Brain pericyte (primary cell): ENCODE results near the gene DSP.
A peak's percentile ranks its signal among the peaks of the same experiment; 100 is the strongest.

ENCODE experiments used
- DNase-seq: peaks from one replicate; pipeline ENCODE4 v3.0.0-alpha.2; 2012; ENCODE audit warnings: low read depth, low spot score

The DSP gene

GRCh38 chr6:7559651-7560385 is 18.3 kb downstream of the DSP start:
- DNase-seq = no peak

DNA sequence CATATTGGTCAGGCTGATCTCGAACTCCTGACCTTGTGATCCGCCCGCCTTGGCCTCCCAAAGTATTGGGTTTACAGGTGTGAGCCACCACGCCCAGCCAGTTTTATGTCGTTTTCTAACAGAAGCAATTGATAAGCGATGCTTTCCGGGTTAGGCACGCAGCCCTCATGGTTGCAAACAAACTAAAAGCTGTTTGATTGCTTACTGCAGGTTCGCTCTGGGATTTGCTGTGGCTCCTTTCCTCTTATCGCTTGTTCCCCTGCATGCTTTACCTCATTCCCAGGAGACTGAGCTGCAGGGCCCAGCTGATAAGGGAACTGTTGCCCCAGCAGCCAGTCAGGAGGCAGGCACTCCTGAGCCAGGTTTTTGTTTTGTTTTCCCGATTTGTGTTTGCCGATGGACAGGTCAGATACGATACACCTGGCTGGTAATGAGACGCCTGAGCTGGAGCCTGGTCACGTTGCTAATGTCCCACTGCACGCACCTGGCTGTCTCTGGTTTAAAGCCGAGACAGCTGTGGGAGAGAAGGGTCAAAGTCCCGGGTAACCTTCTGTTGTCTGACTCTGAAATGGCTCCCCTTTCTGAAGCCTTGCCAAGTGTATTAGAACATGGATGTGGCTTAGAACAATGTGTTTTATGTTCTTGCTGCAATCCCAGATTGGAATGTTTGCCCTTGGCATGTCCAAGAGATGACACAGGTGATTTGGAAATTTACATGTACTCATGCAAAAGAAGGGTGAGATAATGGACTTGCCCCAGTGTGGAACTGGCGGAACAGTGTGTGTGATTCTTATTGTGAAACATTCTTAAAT is 19.9 kb downstream of the DSP start:
- DNase-seq = no peak

GRCh38 chr6:7562769-7563168 is 21.3 kb downstream of the DSP start:
- DNase-seq = no peak

DNA sequence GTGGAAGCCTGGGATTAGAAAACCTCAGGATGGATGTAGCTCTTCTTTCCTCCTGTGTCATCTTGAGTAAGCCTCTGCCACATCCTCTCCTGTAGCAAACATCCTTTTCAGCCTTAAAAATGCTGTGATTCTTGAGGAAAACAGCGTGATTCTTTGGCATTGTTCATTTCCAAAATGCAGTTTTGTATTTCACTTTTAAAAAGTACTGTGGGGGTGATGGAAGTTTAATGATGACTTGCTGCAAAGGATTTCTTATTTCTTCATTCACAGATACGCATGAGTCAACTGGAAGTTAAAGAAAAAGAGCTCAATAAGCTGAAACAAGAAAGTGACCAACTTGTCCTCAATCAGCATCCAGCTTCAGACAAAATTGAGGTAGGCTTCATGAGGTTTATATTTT is 24.6 kb downstream of the DSP start:
- no peak for DNase-seq

- no peak for DNase-seq
Observed at GRCh38 chr6:7566617-7567173, 25.2 kb downstream of the DSP start.

DNA sequence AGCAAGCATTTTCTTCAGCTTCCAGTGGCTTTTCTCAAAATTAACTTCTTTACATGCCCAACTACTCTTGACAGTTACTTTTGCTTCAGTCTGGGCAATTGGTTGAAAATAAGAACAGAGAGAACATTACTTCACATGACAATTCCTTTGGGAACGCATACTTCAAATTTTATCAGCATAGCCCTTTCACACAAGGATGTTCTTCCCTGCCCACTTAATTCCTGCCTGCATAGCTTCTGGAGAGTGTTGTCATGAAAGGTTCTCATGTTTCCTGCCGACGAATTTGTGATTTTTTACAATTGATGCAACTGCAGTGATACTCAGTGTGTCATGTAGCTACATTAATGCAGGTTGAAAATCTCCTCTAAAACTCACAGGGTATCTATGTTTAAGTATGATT is 26.6 kb downstream of the DSP start:
- no peak for DNase-seq

DNA sequence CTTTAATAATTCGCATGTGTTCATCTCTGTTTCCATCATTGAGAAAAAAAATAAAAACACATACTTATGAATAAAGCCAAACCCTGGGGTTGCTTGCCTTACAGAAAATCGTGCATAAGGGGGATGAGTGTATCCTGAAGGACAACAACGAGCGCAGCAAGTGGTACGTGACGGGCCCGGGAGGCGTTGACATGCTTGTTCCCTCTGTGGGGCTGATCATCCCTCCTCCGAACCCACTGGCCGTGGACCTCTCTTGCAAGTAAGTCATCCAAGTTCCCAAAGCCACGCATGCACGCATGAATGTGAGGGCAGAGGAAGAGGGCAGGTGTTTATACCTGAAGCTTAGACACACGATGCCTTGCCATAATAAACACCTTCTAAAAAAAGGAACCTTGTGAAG is 27.6 kb downstream of the DSP start:
- DNase-seq = no peak

DNA sequence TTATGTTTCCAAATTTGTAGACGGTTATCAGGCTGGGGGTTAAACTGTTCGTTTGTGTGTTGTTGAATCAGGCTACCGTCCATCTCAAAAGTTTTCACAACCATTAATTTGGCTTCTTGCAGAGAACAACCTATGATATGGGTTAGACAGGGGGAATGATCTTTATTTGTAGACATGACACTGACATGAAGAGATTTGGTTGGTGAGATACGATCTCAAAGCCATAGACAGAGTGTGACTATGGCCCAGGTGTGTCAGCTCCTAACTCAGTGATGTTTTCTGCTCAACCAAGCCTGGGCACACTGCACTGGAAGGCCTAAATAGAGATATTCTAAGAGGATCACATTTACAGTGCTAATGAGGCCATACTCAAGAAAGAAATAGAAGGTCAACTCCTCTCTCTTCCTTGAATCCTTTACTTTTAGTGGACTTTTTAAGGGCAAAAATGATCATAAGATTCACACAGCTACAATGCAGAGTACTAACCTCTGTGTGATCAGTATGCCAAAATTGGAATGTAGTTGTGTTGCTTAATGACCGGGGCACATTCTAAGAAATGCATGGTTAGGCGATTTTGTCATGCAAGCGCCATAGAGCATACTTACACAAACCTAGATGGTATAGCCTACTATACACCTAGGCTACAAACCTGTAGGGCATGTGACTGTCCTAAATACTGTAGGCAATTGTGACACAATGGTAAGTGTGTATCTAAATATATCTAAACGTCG is 30.9 kb downstream of the DSP start:
- no peak for DNase-seq

GRCh38 chr6:7574500-7574899 is 33.0 kb downstream of the DSP start:
- no peak for DNase-seq

GRCh38 chr6:7578516-7578915 is 37.0 kb downstream of the DSP start:
- DNase-seq = no peak

GRCh38 chr6:7578931-7579330 is 37.5 kb downstream of the DSP start:
- no peak for DNase-seq

GRCh38 chr6:7579851-7580250 is 38.4 kb downstream of the DSP start:
- no peak for DNase-seq

GRCh38 chr6:7580537-7580926 is 39.1 kb downstream of the DSP start:
- no peak for DNase-seq

- DNase-seq = no peak
Observed at GRCh38 chr6:7580927-7581618, 39.6 kb downstream of the DSP start.

DNA sequence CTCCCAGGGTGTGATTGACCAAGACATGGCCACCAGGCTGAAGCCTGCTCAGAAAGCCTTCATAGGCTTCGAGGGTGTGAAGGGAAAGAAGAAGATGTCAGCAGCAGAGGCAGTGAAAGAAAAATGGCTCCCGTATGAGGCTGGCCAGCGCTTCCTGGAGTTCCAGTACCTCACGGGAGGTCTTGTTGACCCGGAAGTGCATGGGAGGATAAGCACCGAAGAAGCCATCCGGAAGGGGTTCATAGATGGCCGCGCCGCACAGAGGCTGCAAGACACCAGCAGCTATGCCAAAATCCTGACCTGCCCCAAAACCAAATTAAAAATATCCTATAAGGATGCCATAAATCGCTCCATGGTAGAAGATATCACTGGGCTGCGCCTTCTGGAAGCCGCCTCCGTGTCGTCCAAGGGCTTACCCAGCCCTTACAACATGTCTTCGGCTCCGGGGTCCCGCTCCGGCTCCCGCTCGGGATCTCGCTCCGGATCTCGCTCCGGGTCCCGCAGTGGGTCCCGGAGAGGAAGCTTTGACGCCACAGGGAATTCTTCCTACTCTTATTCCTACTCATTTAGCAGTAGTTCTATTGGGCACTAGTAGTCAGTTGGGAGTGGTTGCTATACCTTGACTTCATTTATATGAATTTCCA is 43.9 kb downstream of the DSP start:
- DNase-seq = no peak

DNA sequence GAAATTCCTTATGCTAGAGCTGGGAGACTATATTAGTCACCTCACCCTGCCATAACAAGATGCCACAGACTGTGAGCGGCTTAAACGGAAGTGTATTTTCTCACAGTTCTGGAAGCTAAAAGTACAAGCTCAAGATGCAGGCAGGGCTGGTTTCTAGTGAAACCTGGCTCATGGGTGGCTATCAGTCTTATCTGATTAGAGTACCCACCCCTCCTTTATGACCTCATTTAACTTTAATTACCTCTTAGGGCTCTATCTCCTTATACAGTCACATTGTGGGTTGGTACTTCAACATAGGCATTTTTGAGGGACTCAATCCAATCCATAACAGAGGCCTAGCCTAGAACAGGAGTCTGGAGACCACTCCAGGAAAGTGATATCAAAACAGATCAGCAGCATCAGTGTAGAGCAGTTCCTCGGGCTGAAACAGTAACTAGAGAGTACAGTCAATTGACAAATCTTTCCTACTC is 46.2 kb downstream of the DSP start:
- no peak for DNase-seq

DNA sequence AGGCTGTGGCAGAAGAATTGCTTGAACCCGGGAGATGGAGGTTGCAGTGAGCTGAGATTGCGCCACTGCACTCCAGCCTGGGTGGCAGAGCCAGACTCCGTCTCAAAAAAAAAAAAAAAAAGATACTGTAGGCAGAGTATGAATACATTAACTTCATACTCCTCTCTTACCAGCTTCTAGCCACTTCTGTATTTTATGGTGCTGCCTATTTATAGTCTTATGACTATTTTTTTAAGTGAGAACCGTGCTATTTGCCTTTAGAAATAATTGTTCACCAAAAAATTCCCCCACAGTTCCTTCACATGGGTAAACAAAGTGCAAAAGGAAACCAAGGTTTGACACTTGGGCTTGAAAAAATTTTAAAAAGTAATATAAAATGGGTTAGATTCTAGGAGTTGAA is 47.0 kb downstream of the DSP start:
- no peak for DNase-seq

GRCh38 chr6:7589221-7589620 is 47.8 kb downstream of the DSP start:
- no peak for DNase-seq

DNA sequence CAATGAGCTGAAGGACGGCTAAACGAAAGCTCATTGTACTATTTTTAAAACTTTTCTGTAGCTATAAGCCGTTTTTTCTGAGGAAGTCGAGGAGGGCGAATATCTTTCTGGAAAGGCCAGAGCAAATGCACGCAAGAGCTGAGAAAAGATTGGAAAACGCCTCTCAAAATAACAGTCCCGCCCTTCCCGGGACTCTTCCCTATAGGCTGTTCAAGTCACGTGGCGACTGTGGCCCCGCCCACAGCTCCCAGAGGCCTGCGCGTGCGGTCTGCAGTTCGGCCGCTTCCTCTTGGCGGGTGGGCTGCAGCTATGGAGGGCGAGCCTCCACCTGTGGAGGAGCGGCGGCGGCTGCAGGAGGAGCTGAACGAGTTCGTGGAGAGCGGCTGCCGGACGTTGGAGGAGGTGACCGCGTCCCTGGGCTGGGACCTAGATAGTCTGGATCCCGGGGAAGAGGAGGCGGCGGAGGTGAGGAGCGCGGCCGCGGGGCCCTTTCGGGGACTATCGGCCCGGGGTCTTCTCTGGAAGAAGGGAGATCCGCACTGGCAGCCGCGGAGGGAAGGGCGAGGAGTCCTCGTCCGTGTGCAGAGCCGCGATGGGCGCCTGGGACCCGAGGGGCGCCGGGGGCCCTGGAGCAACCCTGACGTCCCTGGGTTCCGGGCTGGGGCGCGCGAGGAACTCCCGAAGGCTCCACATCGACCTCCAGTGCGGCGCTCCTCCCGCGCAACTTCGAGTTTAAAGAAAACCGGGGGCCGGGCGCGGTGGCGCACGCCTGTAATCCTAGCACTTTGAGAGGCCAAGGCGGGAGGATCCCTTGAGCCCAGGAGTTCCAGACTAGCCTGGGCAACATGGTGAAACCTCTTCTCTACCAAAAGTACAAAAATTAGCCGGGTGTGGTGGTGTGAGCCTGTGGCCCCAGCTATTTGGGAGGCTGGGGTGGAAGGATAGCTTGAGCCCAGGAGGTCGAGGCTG is 48.8 kb downstream of the DSP start, which contains the start of gene SNRNP48:
Gene SNRNP48, plus strand, starts transcription at position 250 of the 969 bp plus-strand sequence. Its CDS starts 60 bp downstream, at position 310.
- DNase-seq = peak; percentile 80

- DNase-seq = no peak
Observed at GRCh38 chr6:7590918-7591302, 49.4 kb downstream of the DSP start.
